ENCODE measurements around the gene NKD2. TPM values are rescaled to one million over a fixed set of nuclear protein-coding genes. Genes with fewer than 3 reads are reported as not detected.

The NKD2 gene
- total RNA-seq, 1 donor from 2014 or later = 0.41 TPM

- Histone ChIP-seq H3K27ac (ENCODE audit: low read depth, low read length) (no peak overlapping the region), H3K79me2 (ENCODE audit: insufficient read depth, low read length) (no peaks in the 10 kb centered on the region), H4K20me1 (ENCODE audit: insufficient read depth, low read length) (no peaks in the 10 kb centered on the region), H3K27me3 (ENCODE audit: insufficient read depth, low read length) (no peaks in the 10 kb centered on the region), H2AFZ (ENCODE audit: low read depth, low read length) (no peak overlapping the region), H3K4me2 (ENCODE audit: low read length) (no peak overlapping the region), H3K4me1 (ENCODE audit: insufficient read depth, low read length) (no peaks in the 10 kb centered on the region), H3K36me3 (ENCODE audit: insufficient read depth, low read length) (no peaks in the 10 kb centered on the region), H3K4me3 (ENCODE audit: insufficient read depth, low read depth, low read length) (no peak overlapping the region), H3K9me3 (ENCODE audit: insufficient read depth, low read depth, low read length) (peaks cover 11% of the 10 kb centered on the region), H3K9ac (ENCODE audit: low read length) (no peak overlapping the region)
- peaks cover 2% of the 10 kb centered on the region for H3K9me3 Mint-ChIP-seq (ENCODE audit: unreplicated experiment)
- H3K27ac Mint-ChIP-seq (ENCODE audit: unreplicated experiment) = no peak overlapping the region
- H3K4me1 Mint-ChIP-seq (ENCODE audit: low read depth, unreplicated experiment) = no peaks in the 10 kb centered on the region
- peaks cover 9% of the 10 kb centered on the region for H3K36me3 Mint-ChIP-seq (ENCODE audit: low read depth, unreplicated experiment)
- TF ChIP-seq EZH2 (IDR thresholded peaks at IDR 0.05; ENCODE audit: insufficient read depth, low read length) (no peak), CTCF (IDR thresholded peaks at IDR 0.05; ENCODE audit: insufficient read depth, low read depth, low read length) (no peak)
- DNase-seq (ENCODE audit: low read depth) = no peak
- no peak overlapping the region for H3K4me3 Mint-ChIP-seq (ENCODE audit: unreplicated experiment)
- H3K27me3 Mint-ChIP-seq (ENCODE audit: low read depth, unreplicated experiment) = peaks cover 2% of the 10 kb centered on the region
- no peak for FAIRE-seq
These were observed 42.7 kb downstream of the NKD2 start for GRCh38 chr5:1051366-1051720.

GRCh38 chr5:1052076-1052475 lies 43.5 kb downstream of the NKD2 start:
- Mint-ChIP-seq H3K9me3 (ENCODE audit: unreplicated experiment) (no peaks in the 10 kb centered on the region), H3K4me1 (ENCODE audit: low read depth, unreplicated experiment) (no peaks in the 10 kb centered on the region), H3K36me3 (ENCODE audit: low read depth, unreplicated experiment) (peaks cover 9% of the 10 kb centered on the region), H3K27ac (ENCODE audit: unreplicated experiment) (peak overlapping the region; percentile 56), H3K4me3 (ENCODE audit: unreplicated experiment) (no peak overlapping the region), H3K27me3 (ENCODE audit: low read depth, unreplicated experiment) (peaks cover 2% of the 10 kb centered on the region)
- no peaks in the 10 kb centered on the region for H4K20me1 ChIP-seq (ENCODE audit: insufficient read depth, low read length)
- no peaks in the 10 kb centered on the region for H3K36me3 ChIP-seq (ENCODE audit: insufficient read depth, low read length)
- H3K9ac ChIP-seq (ENCODE audit: low read length) = no peak overlapping the region
- H3K4me1 ChIP-seq (ENCODE audit: insufficient read depth, low read length) = no peaks in the 10 kb centered on the region
- H3K9me3 ChIP-seq (ENCODE audit: insufficient read depth, low read depth, low read length) = peaks cover 4% of the 10 kb centered on the region
- H2AFZ ChIP-seq (ENCODE audit: low read depth, low read length) = no peak overlapping the region
- no peak for FAIRE-seq
- TF ChIP-seq CTCF (IDR thresholded peaks at IDR 0.05; ENCODE audit: insufficient read depth, low read depth, low read length) (no peak), EZH2 (IDR thresholded peaks at IDR 0.05; ENCODE audit: insufficient read depth, low read length) (no peak)
- DNase-seq (ENCODE audit: low read depth) = no peak
- no peak overlapping the region for H3K4me2 ChIP-seq (ENCODE audit: low read length)
- no peak overlapping the region for H3K4me3 ChIP-seq (ENCODE audit: insufficient read depth, low read depth, low read length)
- H3K27me3 ChIP-seq (ENCODE audit: insufficient read depth, low read length) = no peaks in the 10 kb centered on the region
- H3K27ac ChIP-seq (ENCODE audit: low read depth, low read length) = no peak overlapping the region
- H3K79me2 ChIP-seq (ENCODE audit: insufficient read depth, low read length) = no peaks in the 10 kb centered on the region

- H3K36me3 Mint-ChIP-seq (ENCODE audit: low read depth, unreplicated experiment) = peaks cover 9% of the 10 kb centered on the region
- H3K4me1 ChIP-seq (ENCODE audit: insufficient read depth, low read length) = no peaks in the 10 kb centered on the region
- no peak overlapping the region for H3K27ac ChIP-seq (ENCODE audit: low read depth, low read length)
- H3K4me3 ChIP-seq (ENCODE audit: insufficient read depth, low read depth, low read length) = no peak overlapping the region
- FAIRE-seq = no peak
- no peak overlapping the region for H3K4me2 ChIP-seq (ENCODE audit: low read length)
- no peak overlapping the region for H3K4me3 Mint-ChIP-seq (ENCODE audit: unreplicated experiment)
- H3K27me3 ChIP-seq (ENCODE audit: insufficient read depth, low read length) = no peaks in the 10 kb centered on the region
- H3K79me2 ChIP-seq (ENCODE audit: insufficient read depth, low read length) = no peaks in the 10 kb centered on the region
- no peak overlapping the region for H3K9ac ChIP-seq (ENCODE audit: low read length)
- no peaks in the 10 kb centered on the region for H3K36me3 ChIP-seq (ENCODE audit: insufficient read depth, low read length)
- H3K27ac Mint-ChIP-seq (ENCODE audit: unreplicated experiment) = no peak overlapping the region
- H3K4me1 Mint-ChIP-seq (ENCODE audit: low read depth, unreplicated experiment) = no peaks in the 10 kb centered on the region
- no peaks in the 10 kb centered on the region for H4K20me1 ChIP-seq (ENCODE audit: insufficient read depth, low read length)
- H3K9me3 Mint-ChIP-seq (ENCODE audit: unreplicated experiment) = no peaks in the 10 kb centered on the region
- peaks cover 2% of the 10 kb centered on the region for H3K27me3 Mint-ChIP-seq (ENCODE audit: low read depth, unreplicated experiment)
- no peak for DNase-seq (ENCODE audit: low read depth)
- H2AFZ ChIP-seq (ENCODE audit: low read depth, low read length) = no peak overlapping the region
- TF ChIP-seq EZH2 (IDR thresholded peaks at IDR 0.05; ENCODE audit: insufficient read depth, low read length) = no peak
- no peak for TF ChIP-seq CTCF (IDR thresholded peaks at IDR 0.05; ENCODE audit: insufficient read depth, low read depth, low read length)
- H3K9me3 ChIP-seq (ENCODE audit: insufficient read depth, low read depth, low read length) = no peaks in the 10 kb centered on the region
These were observed 44.2 kb downstream of the NKD2 start for GRCh38 chr5:1052641-1053390.

Measured in astrocyte (in vitro differentiated cells and primary cell).